Activated CD8-positive, alpha-beta T cell treated with anti-CD3 and anti-CD28 coated beads, Interleukin-2, amount 10 ng/mL, durations not matched to agents 7 days and 5 days (primary cell): ENCODE results near the gene GMCL2. TPM values are rescaled to one million over a fixed set of nuclear protein-coding genes. Genes with fewer than 3 reads are reported as not detected.
A peak's percentile ranks its signal among the peaks of the same experiment; 100 is the strongest.

Source experiments
- ATAC-seq: fragments of 150-1000 bp; cut with Tn5 transposase; one replicate; pipeline ENCODE4 v1.10.0; 2021; ENCODE audit warnings: moderate library complexity
- CTCF ChIA-PET: fragments of 350-600 bp; sonication (Branson Sonifier 250); formaldehyde crosslinking; loops from one replicate; lab custom pipeline; 2021; ENCODE audit warnings: antibody characterized with exemption; lab: Charles Lee
- POLR2A ChIA-PET: fragments of 350-600 bp; sonication (Branson Sonifier 250); formaldehyde crosslinking; loops from one replicate; lab custom pipeline; 2021; ENCODE audit warnings: antibody characterized with exemption; lab: Charles Lee
- DNase-seq: peaks from one replicate; pipeline ENCODE4 v3.0.0-alpha.2; 2020
- H3K27ac Mint-ChIP-seq: one replicate; pipeline ENCODE4 v1.8.0; 2021; ENCODE audit warnings: mild to moderate bottlenecking, mixed read lengths
- H3K27me3 Mint-ChIP-seq: one replicate; pipeline ENCODE4 v1.8.0; 2021; ENCODE audit warnings: low read depth, mixed read lengths
- H3K36me3 Mint-ChIP-seq: one replicate; pipeline ENCODE4 v1.8.0; 2021; ENCODE audit warnings: low read depth, mixed read lengths
- H3K4me1 Mint-ChIP-seq: one replicate; pipeline ENCODE4 v1.8.0; 2021; ENCODE audit warnings: low read depth, mixed read lengths
- H3K4me3 Mint-ChIP-seq: one replicate; pipeline ENCODE4 v1.8.0; 2021; ENCODE audit warnings: mild to moderate bottlenecking, mixed read lengths
- H3K9me3 Mint-ChIP-seq: one replicate; pipeline ENCODE4 v1.8.0; 2022; ENCODE audit warnings: mixed read lengths; ENCODE audit not compliant: insufficient read depth
- total RNA-seq, 2 experiments: library from RNA; stranded (reverse); gene quantifications; one replicate each; pipeline ENCODE4 v1.2.3, GENCODE V29; 2021

The GMCL2 gene, protein sequence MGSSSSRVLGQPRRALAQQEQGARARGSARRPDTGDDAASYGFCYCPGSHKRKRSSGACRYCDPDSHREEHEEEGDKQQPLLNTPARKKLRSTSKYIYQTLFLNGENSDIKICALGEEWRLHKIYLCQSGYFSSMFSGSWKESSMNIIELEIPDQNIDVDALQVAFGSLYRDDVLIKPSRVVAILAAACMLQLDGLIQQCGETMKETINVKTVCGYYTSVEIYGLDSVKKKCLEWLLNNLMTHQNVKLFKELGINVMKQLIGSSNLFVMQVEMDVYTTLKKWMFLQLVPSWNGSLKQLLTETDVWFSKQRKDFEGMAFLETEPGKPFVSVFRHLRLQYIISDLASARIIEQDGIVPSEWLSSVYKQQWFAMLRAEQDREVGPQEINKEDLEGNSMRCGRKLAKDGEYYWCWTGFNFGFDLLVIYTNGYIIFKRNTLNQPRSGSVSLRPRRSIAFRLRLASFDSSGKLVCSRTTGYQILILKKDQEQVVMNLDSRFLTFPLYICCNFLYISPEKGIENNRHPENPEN
- not detected for total RNA-seq

DNA sequence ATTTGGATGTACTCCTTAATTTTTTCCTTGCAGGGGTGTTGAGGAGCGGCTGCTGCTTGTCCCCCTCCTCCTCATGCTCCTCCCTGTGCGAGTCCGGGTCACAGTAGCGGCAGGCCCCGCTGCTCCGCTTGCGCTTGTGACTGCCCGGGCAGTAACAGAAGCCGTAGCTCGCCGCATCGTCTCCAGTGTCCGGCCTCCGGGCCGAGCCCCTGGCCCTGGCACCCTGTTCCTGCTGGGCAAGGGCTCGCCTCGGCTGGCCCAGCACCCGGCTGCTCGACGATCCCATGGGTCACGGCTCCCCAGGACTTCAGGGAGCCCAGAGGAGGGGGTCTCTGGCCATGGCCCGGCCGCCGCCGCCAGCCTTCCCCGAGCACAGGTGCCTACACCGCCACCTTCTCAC lies at the start of gene GMCL2:
Gene GMCL2 (minus strand): TSS at position 358 of the 400 bp plus-strand sequence. CDS start 72 bp downstream, at position 286.
- DNase-seq (no peak), ATAC-seq (no peak)
- Mint-ChIP-seq H3K36me3 (no peaks in the 10 kb centered on the region), H3K4me1 (peaks cover 7% of the 10 kb centered on the region), H3K27ac (no peak within 1 kb of the TSS), H3K4me3 (no peak within 1 kb of the TSS), H3K9me3 (no peaks in the 10 kb centered on the region), H3K27me3 (peaks cover 8% of the 10 kb centered on the region)
- POLR2A ChIA-PET = no interaction called here
- CTCF ChIA-PET = interaction anchor here (1.3 kb wide), 1 partner anchor 111 kb away, joined by 4 read pairs; no protein-coding TSS in a partner anchor

DNA sequence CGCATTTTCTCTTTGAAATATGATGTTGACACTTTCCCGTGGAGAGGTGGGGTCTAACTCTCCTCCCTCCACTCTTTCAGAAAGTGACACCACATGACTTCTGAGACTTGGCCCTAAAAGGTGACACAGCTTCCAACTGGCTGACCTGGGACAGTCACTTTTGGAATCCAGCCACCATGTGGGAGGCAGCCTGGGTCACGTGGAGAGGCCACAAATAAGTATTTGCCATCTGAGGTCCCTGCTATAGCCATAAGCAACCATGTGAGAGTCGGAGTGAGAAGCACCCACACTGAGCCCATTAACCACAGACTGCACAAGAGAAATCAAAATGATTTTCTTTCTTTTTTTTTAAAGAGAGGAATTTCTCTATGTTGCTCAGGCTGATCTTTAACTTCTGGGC lies 49.5 kb upstream of the GMCL2 start:
- H3K27ac Mint-ChIP-seq = peak overlapping the region; percentile 98
- ATAC-seq = no peak

DNA sequence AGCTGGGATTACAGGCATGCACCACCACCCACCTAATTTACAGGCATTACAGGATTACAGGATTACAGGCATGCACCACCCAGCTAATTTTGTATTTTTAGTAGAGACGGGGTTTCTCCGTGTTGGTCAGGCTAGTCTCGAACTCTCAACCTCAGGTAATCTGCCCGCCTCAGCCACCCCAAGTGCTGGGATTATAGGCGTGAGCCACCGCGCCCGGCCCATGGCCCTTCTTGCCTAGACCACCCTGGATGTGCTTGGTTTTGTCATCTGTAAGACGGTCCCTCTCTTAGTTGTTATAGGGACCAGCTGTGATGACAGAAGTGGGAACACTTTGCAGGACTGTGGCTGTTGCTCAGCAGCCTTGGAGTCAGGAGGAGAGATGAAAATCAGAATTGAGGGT lies 49.0 kb upstream of the GMCL2 start:
- Mint-ChIP-seq H3K4me3 (peak overlapping the region; percentile 20), H3K36me3 (peaks cover 11% of the 10 kb centered on the region), H3K27ac (peak overlapping the region; percentile 98), H3K4me1 (peaks cover 83% of the 10 kb centered on the region), H3K27me3 (no peaks in the 10 kb centered on the region), H3K9me3 (no peaks in the 10 kb centered on the region)
- CTCF ChIA-PET = interaction anchor here (1.1 to 2.4 kb wide), 4 partner anchors 12 to 314 kb away, joined by 4 to 22 read pairs (median 7); no protein-coding TSS in a partner anchor
- ATAC-seq = no peak
- DNase-seq = no peak
- POLR2A ChIA-PET = interaction anchor here (1.5 kb wide), 1 partner anchor 32 kb away, joined by 5 read pairs; the partner anchor contains the start of gene HNRNPAB

More for the DNA sequence above, 49.5 kb upstream of the GMCL2 start:
- Mint-ChIP-seq H3K9me3 (no peaks in the 10 kb centered on the region), H3K4me1 (peaks cover 85% of the 10 kb centered on the region), H3K27me3 (no peaks in the 10 kb centered on the region), H3K36me3 (peaks cover 5% of the 10 kb centered on the region), H3K4me3 (peak overlapping the region; percentile 20)
- ChIA-PET POLR2A (interaction anchor here (1.5 kb wide), 1 partner anchor 32 kb away, joined by 5 read pairs; the partner anchor contains the start of gene HNRNPAB), CTCF (interaction anchor here (1.1 to 2.2 kb wide), 4 partner anchors 11 to 313 kb away, joined by 4 to 5 read pairs (median 4); partner anchors contain the start of gene HNRNPAB)
- no peak for DNase-seq

DNA sequence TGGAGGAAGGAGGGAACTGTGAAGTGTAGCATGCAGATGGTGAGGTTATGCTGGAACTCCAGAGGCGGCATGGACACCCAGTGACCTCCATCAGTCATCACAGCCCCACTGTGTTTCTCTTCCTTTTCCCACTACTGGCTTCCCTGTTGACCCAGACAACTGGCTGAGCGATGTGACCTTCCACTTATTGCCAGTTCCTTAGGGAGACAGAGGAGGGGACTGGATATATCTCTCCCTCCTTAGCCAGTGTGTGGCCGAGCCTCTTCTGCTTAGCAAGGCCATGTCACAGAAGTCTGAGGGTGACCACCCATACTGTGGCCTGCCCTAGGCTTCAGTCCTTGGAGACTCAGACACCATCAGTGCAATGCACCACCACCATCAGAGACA lies 48.4 kb upstream of the GMCL2 start:
- Mint-ChIP-seq H3K27me3 (no peaks in the 10 kb centered on the region), H3K9me3 (no peaks in the 10 kb centered on the region), H3K36me3 (peaks cover 16% of the 10 kb centered on the region), H3K4me1 (peaks cover 83% of the 10 kb centered on the region), H3K27ac (peak overlapping the region; percentile 65), H3K4me3 (no peak overlapping the region)
- ATAC-seq (no peak), DNase-seq (no peak)
- POLR2A ChIA-PET = interaction anchor here (1.2 to 1.5 kb wide), 3 partner anchors 30 to 31 kb away, joined by 3 to 5 read pairs (median 4); partner anchors contain the start of gene HNRNPAB
- CTCF ChIA-PET = interaction anchor here (0.9 to 2.4 kb wide), 16 partner anchors 9 to 390 kb away, joined by 3 to 22 read pairs (median 4); no protein-coding TSS in a partner anchor

DNA sequence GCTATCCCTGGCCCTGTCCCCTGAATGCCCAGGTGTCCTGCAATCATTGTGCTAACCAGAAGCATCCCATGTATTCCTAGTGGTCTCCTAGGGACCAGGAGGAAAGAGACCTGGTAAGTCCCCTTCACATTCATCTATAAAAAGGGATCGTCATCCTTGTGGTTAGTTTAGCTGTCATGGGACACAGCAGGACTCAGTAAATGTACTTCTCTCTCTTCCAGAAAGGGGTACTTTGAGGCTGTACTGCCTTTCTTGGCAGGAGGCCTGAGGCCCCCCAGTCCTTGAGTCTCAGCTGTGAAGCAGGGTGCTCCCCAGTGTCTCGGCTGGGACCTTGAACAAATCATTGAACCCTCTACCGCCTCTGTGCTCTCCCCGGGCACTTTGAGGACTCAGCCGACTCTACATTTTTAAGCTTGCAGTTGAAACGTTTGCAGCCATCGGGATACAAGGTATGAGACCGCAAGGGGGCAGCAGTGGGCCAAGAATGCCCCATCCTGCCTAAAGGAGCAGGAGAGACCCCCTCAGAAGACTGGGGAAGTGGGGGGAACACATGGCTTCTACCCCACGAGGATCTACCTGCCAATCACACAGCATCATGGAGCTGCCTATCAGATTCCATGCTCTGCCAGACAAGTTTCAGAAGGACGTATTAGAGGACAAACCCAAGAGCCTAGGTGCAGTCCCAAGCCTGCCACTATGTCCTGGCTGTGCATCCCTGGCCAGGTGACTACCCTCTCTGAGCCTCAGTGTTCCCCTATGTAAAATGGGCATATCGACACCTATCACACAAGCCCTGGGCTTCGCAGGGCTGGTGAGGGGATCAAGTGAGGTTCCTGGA lies 47.8 kb upstream of the GMCL2 start:
- Mint-ChIP-seq H3K9me3 (no peaks in the 10 kb centered on the region), H3K4me1 (peaks cover 84% of the 10 kb centered on the region), H3K36me3 (peaks cover 22% of the 10 kb centered on the region), H3K27ac (peak overlapping the region; percentile 65), H3K27me3 (no peaks in the 10 kb centered on the region), H3K4me3 (no peak overlapping the region)
- ATAC-seq (peak; percentile 23), DNase-seq (peak; percentile 90)
- POLR2A ChIA-PET = interaction anchor here (0.8 to 1.2 kb wide), 3 partner anchors 29 to 932 kb away, joined by 3 to 4 read pairs (median 3); partner anchors contain the start of gene HNRNPAB
- CTCF ChIA-PET = interaction anchor here (0.7 to 2.4 kb wide), 22 partner anchors 8 to 390 kb away, joined by 3 to 22 read pairs (median 4); partner anchors contain the start of gene HNRNPAB

DNA sequence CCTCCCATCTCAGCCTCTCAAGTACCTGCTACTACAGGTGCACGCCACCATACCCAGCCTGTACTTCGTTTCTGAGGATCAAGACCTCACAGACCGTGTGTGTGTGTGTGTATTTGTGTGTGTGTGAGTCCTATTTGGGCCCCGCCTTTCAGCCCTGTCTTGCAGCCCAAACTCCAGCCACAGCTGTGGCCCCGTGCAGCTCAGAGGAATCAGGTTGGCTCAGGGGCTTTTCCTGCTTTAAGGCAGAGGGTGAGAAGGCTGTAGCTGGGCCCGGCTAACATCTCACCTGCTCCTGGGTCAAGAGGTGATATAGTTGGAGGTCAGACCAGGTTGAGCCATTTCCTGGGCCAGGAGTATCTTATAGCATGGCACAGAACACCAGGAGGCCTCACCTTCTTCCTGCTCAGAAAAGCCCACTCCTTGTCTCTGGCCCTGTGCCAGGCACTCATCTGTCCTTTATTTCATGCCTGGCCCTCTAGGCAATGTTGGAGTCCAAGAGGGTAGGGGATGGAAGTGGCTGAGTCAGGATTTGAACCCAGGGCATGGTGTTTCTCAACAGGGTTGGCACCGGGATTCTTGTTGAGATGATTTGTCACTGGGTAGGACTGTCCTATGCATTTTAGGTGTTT lies 47.1 kb upstream of the GMCL2 start:
- H3K36me3 Mint-ChIP-seq = peaks cover 29% of the 10 kb centered on the region
- CTCF ChIA-PET = interaction anchor here (0.7 to 2.4 kb wide), 22 partner anchors 8 to 391 kb away, joined by 3 to 22 read pairs (median 4); partner anchors contain the start of gene HNRNPAB
- H3K4me3 Mint-ChIP-seq = no peak overlapping the region
- peaks cover 87% of the 10 kb centered on the region for H3K4me1 Mint-ChIP-seq
- H3K9me3 Mint-ChIP-seq = no peaks in the 10 kb centered on the region
- H3K27ac Mint-ChIP-seq = peak overlapping the region; percentile 72
- POLR2A ChIA-PET = interaction anchor here (0.8 to 1.2 kb wide), 3 partner anchors 29 to 933 kb away, joined by 3 to 4 read pairs (median 3); partner anchors contain the start of gene HNRNPAB
- DNase-seq = no peak
- H3K27me3 Mint-ChIP-seq = no peaks in the 10 kb centered on the region
- ATAC-seq = no peak

DNA sequence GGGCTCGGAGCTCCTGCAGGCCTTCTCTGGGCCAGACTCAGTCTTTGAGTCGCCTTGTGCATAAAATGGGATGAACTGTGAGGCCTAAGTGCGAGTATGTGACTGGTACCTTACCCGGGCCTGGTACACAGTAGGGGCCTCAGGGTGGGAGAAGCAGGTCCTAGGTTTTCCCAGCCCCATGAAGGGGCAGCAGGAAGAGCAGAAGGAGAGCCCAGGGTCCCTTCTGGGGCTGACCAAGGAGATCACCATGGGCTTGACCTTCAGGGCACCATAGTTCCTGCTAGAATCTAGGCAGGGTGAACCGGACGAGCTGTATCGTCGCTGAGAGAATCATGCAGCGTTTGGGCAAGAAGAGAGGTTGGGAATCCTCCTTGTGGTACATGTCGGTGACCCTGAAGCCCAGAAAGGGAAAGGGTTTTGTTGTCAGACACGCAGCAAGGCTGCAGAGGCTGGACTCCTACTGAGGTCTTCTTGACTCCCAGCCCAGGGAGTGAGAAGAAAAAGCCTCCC lies 45.8 kb upstream of the GMCL2 start:
- POLR2A ChIA-PET = interaction anchor here (0.7 kb wide), 1 partner anchor 9 kb away, joined by 4 read pairs; no protein-coding TSS in a partner anchor
- H3K4me1 Mint-ChIP-seq = peaks cover 87% of the 10 kb centered on the region
- H3K9me3 Mint-ChIP-seq = no peaks in the 10 kb centered on the region
- no peak for DNase-seq
- peak overlapping the region; percentile 57 for H3K4me3 Mint-ChIP-seq
- peaks cover 38% of the 10 kb centered on the region for H3K36me3 Mint-ChIP-seq
- no peaks in the 10 kb centered on the region for H3K27me3 Mint-ChIP-seq
- CTCF ChIA-PET = interaction anchor here (0.9 kb wide), 1 partner anchor 8 kb away, joined by 3 read pairs; no protein-coding TSS in a partner anchor
- H3K27ac Mint-ChIP-seq = peak overlapping the region; percentile 83
- no peak for ATAC-seq

DNA sequence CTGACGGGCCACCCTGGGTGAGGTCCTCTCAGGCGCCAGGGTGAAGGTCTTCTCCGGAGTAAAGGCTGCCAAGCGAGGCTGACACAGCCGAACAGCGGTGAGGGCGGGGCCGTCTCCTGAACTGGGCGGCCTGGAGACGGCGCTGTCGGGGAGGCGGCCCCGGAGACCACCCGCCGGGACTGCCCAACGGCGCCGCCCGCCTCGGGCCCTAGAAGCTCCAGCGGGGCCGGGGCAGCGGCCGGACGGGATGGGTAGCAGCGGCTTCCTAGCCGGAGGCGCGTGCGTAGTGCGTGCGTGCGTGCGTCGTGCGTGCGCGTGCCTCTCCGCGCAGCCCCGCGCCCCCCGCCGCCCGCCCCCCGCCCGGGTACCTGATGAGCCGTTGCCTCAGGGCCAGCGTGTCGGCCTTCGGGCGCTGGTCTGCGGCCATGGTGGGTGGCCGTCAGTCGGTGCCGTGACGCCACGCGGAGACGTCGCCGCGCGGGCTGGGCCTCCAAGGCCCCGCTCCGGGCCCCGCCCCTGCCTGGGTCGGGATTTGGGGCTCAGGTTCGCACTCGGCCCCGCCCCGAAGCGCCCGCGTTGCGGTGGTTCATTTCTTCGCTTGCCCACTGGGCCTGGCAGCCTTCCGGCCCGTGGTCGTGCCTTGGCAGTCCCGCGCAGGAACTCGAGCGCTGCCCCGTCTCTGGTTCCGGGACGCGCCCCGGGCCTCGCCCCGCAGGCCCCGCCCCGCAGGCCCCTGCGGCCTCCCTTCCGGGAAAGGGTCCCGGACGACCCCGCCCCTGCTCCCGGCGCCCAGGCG lies 45.2 kb upstream of the GMCL2 start, which contains the start of gene PHYKPL:
Gene PHYKPL (minus strand): TSS at position 679 of the 796 bp plus-strand sequence. CDS start 252 bp downstream, at position 427.
- peak; percentile 81 for DNase-seq
- no peaks in the 10 kb centered on the region for H3K27me3 Mint-ChIP-seq
- peaks cover 87% of the 10 kb centered on the region for H3K4me1 Mint-ChIP-seq
- POLR2A ChIA-PET = interaction anchor here (0.7 to 1.2 kb wide), 5 partner anchors 9 to 28 kb away, joined by 3 to 5 read pairs (median 3); partner anchors contain the start of gene HNRNPAB
- peaks cover 45% of the 10 kb centered on the region for H3K36me3 Mint-ChIP-seq
- H3K9me3 Mint-ChIP-seq = no peaks in the 10 kb centered on the region
- peak; percentile 70 for ATAC-seq
- peak within 1 kb of the TSS; percentile 90 for H3K4me3 Mint-ChIP-seq
- CTCF ChIA-PET = interaction anchor here (0.6 to 0.9 kb wide), 2 partner anchors 8 to 16 kb away, joined by 3 read pairs; no protein-coding TSS in a partner anchor
- peak within 1 kb of the TSS; percentile 85 for H3K27ac Mint-ChIP-seq

DNA sequence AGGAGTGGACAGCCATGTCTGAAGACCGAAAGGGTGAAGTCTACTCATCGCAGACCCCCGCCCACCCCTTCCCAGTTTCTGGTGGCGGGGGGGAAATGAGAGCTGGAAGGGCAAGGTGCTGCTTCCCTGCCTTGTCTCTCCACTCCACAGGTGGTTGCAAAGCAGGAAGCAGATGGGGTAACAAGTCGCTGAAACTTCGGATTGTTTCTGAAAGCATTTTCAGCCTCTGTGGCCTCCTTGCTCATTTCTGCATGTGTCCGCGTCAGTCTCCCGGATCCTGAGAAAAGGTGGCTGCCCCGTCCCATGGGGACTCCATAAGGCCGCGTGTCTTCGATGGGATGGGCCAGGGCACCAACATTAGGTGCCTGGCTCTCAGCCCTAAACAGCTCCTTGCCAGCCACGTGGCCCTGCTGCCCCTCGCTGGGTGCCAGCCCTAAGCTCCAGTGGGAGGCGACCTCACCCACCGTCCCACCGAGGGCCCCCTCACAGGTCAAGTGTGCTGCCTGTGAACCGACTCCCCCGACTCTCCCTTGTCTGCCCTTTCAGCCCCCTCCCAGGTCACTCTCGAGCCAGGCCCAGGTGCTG lies 44.5 kb upstream of the GMCL2 start:
- POLR2A ChIA-PET = interaction anchor here (0.7 to 1.2 kb wide), 5 partner anchors 15 to 27 kb away, joined by 3 to 5 read pairs (median 3); partner anchors contain the start of gene HNRNPAB
- Mint-ChIP-seq H3K4me1 (peaks cover 87% of the 10 kb centered on the region), H3K4me3 (peak overlapping the region; percentile 90), H3K27me3 (no peaks in the 10 kb centered on the region), H3K9me3 (no peaks in the 10 kb centered on the region), H3K36me3 (peaks cover 52% of the 10 kb centered on the region), H3K27ac (peak overlapping the region; percentile 85)
- CTCF ChIA-PET = no interaction called here
- ATAC-seq = no peak
- no peak for DNase-seq
